Colonic mucosa (tissue), 4 donors: Measurements from ENCODE around the gene HPS1. TPM values are rescaled to one million over a fixed set of nuclear protein-coding genes. Genes with fewer than 3 reads are reported as not detected.

Source experiments
- DNase-seq: peaks from one replicate; pipeline ENCODE4 v3.0.0-alpha.2; 2020
- H3K27ac ChIP-seq: fragments of 200-600 bp; one replicate; pipeline ENCODE4 v1.8.0; 2021
- H3K27me3 ChIP-seq: fragments of 200-600 bp; one replicate; pipeline ENCODE4 v1.8.0; 2021
- H3K36me3 ChIP-seq: fragments of 200-600 bp; one replicate; pipeline ENCODE4 v1.8.0; 2021
- H3K4me1 ChIP-seq: fragments of 200-600 bp; one replicate; pipeline ENCODE4 v1.8.0; 2021; ENCODE audit warnings: mild to moderate bottlenecking
- H3K4me3 ChIP-seq: fragments of 200-600 bp; one replicate; pipeline ENCODE4 v1.8.0; 2021
- H3K9ac ChIP-seq, 2 donors: one replicate each; pipeline ENCODE4 v1.7.0; 2013; ENCODE audit warnings: control low read depth in 2 of 2, low read depth in 2 of 2, low read length in 2 of 2
- H3K9me3 ChIP-seq: fragments of 200-600 bp; one replicate; pipeline ENCODE4 v1.8.0; 2021
- intact Hi-C: fragments of 100-400 bp; cut with DNase I; formaldehyde crosslinking; loops from one replicate; pipeline ENCODE4 v1.14.1; 2022
- total RNA-seq, 2 donors: library from RNA; stranded (reverse); fragmentation: NEBNext Ultra II Directional in 1 of 2; extraction: Animal tissue kit (Norgen Biotek cat#: 25700) in 1 of 2; gene quantifications; one replicate each; pipeline ENCODE4 v1.2.1, GENCODE V29; 2021
- TF ChIP-seq, protein P1 (sequence below): fragments of 200-600 bp; IDR thresholded peaks from one replicate; pipeline ENCODE4 v1.8.0; 2022; ENCODE audit warnings: antibody characterized with exemption, mild to moderate bottlenecking
- donor health status: healthy.
- donor health status: DM: no; HTN: no; CAD: no.
- donor health status: DM: no; HTN: no; CAD: no.

HPS1 gene
- total RNA-seq, 2 donors from 2014 or later = 69.5 to 72.2 TPM

DNA sequence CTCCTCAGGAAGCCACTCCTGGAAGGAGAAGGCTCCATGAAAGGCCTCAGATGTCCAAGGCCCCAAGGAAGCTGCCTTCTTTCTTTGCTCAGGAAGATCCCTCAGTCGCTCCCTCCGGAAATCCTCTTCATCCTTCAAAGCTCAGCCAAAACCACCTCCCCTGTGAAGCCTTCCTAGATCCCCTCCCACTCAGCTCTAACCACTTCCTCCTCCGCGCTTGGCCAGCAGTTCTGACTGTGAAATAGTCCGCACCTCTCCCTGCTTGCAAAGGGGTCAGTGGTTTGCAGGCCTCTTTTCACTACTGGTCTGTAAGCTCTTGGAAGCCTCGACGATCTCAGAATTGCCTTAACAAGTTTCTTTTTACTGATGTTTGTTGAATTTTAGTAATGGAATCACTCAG, 55.7 kb downstream of the HPS1 start:
- TF ChIP-seq, protein P1, sequence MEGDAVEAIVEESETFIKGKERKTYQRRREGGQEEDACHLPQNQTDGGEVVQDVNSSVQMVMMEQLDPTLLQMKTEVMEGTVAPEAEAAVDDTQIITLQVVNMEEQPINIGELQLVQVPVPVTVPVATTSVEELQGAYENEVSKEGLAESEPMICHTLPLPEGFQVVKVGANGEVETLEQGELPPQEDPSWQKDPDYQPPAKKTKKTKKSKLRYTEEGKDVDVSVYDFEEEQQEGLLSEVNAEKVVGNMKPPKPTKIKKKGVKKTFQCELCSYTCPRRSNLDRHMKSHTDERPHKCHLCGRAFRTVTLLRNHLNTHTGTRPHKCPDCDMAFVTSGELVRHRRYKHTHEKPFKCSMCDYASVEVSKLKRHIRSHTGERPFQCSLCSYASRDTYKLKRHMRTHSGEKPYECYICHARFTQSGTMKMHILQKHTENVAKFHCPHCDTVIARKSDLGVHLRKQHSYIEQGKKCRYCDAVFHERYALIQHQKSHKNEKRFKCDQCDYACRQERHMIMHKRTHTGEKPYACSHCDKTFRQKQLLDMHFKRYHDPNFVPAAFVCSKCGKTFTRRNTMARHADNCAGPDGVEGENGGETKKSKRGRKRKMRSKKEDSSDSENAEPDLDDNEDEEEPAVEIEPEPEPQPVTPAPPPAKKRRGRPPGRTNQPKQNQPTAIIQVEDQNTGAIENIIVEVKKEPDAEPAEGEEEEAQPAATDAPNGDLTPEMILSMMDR = no peak
- no peak for DNase-seq
- Histone ChIP-seq H3K9me3 (no peaks in the 10 kb centered on the region), H3K4me3 (no peak overlapping the region), H3K4me1 (no peaks in the 10 kb centered on the region), H3K27ac (no peak overlapping the region), H3K9ac (no peak overlapping the region), H3K36me3 (no peaks in the 10 kb centered on the region), H3K27me3 (no peaks in the 10 kb centered on the region)
- intact Hi-C loops = no loop called here

DNA sequence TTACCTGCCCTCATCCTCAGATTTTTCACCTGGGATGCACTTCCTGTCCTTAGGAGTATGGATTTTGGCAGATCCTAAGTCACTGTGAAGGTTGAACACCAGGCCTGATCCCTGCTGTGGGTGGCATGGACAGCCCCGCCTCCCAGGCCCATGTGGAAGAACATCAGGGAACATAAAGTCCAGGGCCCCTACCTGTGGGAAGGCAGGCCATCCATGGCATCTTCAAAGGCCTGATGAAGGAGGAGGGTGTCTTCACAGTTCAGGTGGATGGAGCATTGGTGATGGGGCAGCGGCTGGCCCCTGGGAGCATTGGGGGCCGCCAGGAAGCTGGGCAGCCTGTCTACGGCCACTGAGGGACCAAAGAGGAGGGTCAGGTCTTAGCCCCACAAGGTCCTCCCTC, 56.3 kb downstream of the HPS1 start:
- intact Hi-C loops = no loop called here
- TF ChIP-seq, protein P1 = no peak
- DNase-seq = no peak
- Histone ChIP-seq H3K27me3 (no peaks in the 10 kb centered on the region), H3K9ac (no peak overlapping the region), H3K4me3 (no peak overlapping the region), H3K36me3 (no peaks in the 10 kb centered on the region), H3K4me1 (no peaks in the 10 kb centered on the region), H3K9me3 (no peaks in the 10 kb centered on the region), H3K27ac (no peak overlapping the region)

DNA sequence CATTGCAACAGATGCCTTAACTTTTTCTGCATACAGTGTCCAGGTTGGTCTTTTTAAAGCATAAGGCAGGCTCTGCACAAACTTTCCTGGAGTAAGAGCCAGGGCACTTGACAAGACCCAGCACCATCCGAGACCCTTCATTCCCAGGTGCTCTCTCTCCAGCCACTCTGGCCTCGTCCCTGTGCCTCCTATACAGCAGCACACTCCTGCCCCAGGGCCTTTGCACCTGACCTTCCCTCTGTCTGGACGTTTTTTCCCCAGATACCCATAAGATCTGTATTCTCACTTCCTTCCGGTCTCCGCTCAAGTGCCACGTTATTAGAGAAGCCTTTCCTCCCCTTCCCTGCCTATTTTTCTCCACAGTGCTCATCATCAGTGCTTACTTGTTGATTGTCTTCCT, 57.3 kb downstream of the HPS1 start:
- Histone ChIP-seq H3K27me3 (no peaks in the 10 kb centered on the region), H3K27ac (no peak overlapping the region), H3K9ac (no peak overlapping the region), H3K4me3 (no peak overlapping the region), H3K9me3 (no peaks in the 10 kb centered on the region), H3K36me3 (no peaks in the 10 kb centered on the region), H3K4me1 (no peaks in the 10 kb centered on the region)
- TF ChIP-seq, protein P1 = no peak
- intact Hi-C loops = no loop called here
- no peak for DNase-seq

DNA sequence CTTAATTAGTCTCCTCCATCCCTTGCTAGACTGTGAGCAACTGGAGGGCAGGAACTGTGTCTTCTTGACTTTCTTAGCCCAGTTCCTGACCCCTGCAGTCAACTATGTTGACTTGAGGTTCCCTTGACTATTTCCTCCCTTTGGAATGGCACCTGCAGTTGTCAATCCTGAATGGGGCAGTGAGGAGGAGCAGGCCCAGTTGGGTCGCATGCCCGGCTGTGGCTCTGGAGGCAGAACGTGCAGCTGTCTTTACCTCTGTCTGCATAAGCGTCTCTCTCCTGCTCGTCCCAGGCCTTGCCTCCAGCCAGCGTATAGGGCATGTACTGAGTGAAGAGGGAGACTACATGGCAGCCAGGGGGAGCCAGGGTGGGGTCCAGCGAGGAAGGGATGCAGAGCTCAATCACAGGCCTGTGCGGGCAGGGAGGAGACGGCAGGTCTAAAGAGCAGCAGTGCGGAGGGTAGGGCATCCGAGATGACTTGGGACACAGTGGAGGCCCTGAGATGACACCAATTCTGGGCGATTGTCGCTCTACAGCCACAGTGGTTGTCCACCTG, 58.6 kb downstream of the HPS1 start:
- intact Hi-C loops = no loop called here
- Histone ChIP-seq H3K4me3 (no peak overlapping the region), H3K9ac (no peak overlapping the region), H3K4me1 (no peaks in the 10 kb centered on the region), H3K9me3 (no peaks in the 10 kb centered on the region), H3K36me3 (no peaks in the 10 kb centered on the region), H3K27ac (no peak overlapping the region), H3K27me3 (no peaks in the 10 kb centered on the region)
- no peak for DNase-seq
- TF ChIP-seq, protein P1 = no peak

DNA sequence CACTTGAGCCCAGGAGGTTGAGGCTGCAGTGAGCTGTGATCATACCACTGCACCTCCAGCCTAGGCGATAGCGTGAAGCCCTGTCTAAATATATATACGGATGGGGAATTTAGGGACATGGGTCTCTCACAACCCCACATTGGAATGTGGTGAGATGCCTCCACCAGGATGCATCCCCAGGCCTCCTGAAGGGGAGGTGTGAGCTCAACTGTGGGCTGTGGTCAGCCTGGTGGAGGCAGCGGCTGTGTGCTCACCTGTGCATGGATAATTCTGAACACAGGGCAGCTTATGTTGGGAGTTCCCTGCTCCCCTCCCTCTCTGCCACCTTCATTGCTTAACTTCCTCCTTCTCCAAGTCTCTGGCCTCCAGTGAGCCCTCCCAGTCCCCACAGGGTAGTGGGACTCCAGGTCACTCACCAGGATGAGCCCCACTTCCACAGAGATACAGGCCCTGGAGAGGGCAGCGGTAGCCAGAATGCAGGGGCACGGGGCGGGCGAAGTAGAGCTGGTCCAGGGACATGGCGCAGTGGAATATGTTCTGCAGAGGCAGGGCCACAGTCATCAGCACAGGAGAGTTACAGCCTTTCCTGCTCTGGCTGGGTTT, 62.1 kb downstream of the HPS1 start:
- no peaks in the 10 kb centered on the region for H3K36me3 ChIP-seq
- no peak for DNase-seq
- intact Hi-C loops = no loop called here
- H3K27ac ChIP-seq = no peak overlapping the region
- H3K9ac ChIP-seq = no peak overlapping the region
- TF ChIP-seq, protein P1 = no peak
- no peaks in the 10 kb centered on the region for H3K9me3 ChIP-seq
- H3K4me1 ChIP-seq = no peaks in the 10 kb centered on the region
- no peak overlapping the region for H3K4me3 ChIP-seq
- no peaks in the 10 kb centered on the region for H3K27me3 ChIP-seq
